Neural crest cell (in vitro differentiated cells): Measurements from ENCODE around the gene ANTKMT. TPM values are rescaled to one million over a fixed set of nuclear protein-coding genes. Genes with fewer than 3 reads are reported as not detected.

Experiments
- DNase-seq: peaks from one replicate; pipeline ENCODE4 v3.0.0; 2021; ENCODE audit warnings: low read depth, mixed read lengths, low spot score
- H3K27ac Mint-ChIP-seq: one replicate; pipeline ENCODE4 v1.8.0; 2021; ENCODE audit warnings: mild to moderate bottlenecking, mixed read lengths; ENCODE audit not compliant: unreplicated experiment
- H3K27me3 Mint-ChIP-seq: 2 replicates; pipeline ENCODE4 v1.8.0; 2021; ENCODE audit warnings: low read depth, mild to moderate bottlenecking, mixed read lengths
- H3K36me3 Mint-ChIP-seq: 2 replicates; pipeline ENCODE4 v1.8.0; 2021; ENCODE audit warnings: low read depth, mild to moderate bottlenecking, mixed read lengths
- H3K4me1 Mint-ChIP-seq: 2 replicates; pipeline ENCODE4 v1.8.0; 2021; ENCODE audit warnings: mixed read lengths
- H3K4me3 Mint-ChIP-seq: one replicate; pipeline ENCODE4 v1.8.0; 2021; ENCODE audit warnings: mild to moderate bottlenecking, mixed read lengths
- H3K9me3 Mint-ChIP-seq: 2 replicates; pipeline ENCODE4 v1.8.0; 2021; ENCODE audit warnings: mixed read lengths
- CTCF ChIP-seq: fragments of 200-600 bp; sonication (generic); conservative IDR thresholded peaks from 2 replicates; pipeline ENCODE4 v1.5.0; 2021; ENCODE audit warnings: antibody characterized with exemption, mild to moderate bottlenecking
- long read RNA-seq: library from polyadenylated mRNA; unstranded; transcript quantifications from one replicate; pipeline ENCODE4 v2.0.0, GENCODE V29; 2020
- total RNA-seq: library from RNA; stranded (reverse); gene quantifications from 2 replicates; pipeline ENCODE4 v1.2.1, GENCODE V29; 2021

Gene ANTKMT
- 51.1 and 52.7 TPM in 2 replicates for total RNA-seq
- long read RNA-seq, result 0 reads

DNA sequence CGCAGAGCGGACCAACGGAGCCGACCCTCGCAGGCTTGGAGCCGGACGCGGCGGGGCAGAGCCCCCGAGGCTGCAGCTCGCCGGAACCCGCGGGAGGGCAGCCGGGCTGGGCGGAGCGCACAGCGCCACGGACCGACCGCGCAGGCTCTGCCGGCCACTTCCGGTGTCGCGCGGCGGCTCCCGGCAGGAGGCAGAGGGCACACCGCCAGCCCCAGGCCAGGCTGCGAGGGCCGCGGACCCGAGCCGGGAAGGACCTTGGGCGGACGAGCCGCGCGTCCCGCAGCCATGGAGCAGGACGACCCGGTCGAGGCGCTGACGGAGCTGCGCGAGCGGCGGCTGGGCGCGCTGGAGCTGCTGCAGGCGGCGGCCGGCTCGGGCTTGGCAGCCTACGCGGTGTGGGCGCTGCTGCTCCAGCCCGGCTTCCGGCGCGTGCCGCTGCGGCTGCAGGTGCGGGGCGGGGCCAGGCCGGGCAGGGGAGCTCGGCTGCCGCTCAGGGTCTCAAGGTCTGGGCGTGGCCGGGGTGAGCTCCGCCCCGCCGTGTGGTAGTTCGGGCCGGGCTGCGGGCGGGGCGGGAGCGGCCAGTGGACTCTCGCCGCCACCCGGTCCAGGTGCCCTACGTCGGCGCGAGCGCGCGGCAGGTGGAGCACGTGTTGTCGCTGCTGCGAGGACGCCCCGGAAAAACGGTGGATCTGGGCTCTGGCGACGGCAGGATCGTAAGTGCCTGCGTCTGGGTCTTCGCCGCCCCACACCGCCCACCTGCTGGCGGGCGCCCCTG, at the start of gene ANTKMT:
Gene ANTKMT (plus strand): TSS at position 157 of the 775 bp plus-strand sequence. CDS start 129 bp downstream, at position 286.
- no peaks in the 10 kb centered on the region for H3K9me3 Mint-ChIP-seq
- H3K36me3 Mint-ChIP-seq, result no peaks in the 10 kb centered on the region
- peaks cover 24% of the 10 kb centered on the region for H3K4me1 Mint-ChIP-seq
- TF ChIP-seq CTCF, result peak; percentile 16
- peak; percentile 73 for DNase-seq
- H3K27me3 Mint-ChIP-seq, result peaks cover 11% of the 10 kb centered on the region
- peak within 1 kb of the TSS; percentile 92 for H3K27ac Mint-ChIP-seq
- peak within 1 kb of the TSS; percentile 94 for H3K4me3 Mint-ChIP-seq

DNA sequence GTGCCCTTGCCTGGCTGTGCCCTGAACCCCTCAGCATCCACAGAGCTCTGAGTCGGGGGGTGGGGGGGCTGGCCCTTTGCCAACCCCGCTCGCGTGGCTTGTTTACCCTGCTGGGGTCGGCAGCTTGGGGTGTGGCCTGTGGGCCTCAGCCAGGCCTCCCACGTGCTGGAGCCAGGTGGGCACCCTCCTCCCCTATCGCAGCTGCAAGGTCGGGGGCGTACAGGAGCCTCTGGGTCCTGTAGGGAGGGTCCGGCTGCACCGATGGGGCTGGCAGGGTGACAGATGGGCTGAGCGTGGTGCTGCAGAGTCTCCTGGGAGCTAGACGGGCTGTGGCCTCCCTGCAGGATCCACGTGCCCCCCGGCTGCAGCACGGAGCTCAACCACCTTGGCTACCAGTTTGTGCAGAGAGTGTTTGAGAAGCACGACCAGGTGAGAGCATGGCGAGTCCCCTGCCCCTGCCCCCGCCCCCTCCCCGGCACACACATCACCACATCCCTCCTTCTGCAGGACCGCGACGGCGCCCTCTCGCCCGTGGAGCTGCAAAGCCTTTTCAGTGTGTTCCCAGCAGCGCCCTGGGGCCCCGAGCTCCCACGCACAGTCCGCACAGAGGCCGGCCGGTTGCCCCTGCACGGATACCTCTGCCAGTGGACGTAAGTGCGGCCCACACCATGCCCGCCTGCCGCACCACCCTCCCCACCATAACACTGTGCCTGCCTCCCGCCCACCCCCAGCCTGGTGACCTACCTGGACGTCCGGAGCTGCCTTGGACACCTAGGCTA, 49.4 kb upstream of the ANTKMT start:
- no peaks in the 10 kb centered on the region for H3K9me3 Mint-ChIP-seq

DNA sequence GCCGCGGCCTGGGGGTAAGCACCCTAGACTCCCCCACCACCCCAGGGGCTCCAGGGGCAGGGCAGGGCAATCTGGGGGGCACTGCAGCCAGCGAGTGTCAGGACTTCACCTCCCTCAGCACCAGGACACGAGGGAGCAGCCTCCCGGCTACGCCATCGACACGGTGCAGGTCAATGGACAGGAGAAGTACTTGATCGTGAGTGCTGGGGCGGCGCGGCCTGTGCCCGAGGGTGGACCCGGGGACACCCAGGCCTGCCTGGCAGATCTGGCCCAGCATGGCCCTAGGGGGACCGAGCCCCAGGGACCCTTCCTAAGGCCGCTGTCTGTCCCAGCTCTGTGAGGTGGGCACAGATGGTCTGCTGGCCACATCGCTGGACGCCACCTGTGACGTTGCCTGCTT, 48.6 kb upstream of the ANTKMT start:
- Mint-ChIP-seq H3K4me3 (peak overlapping the region; percentile 61), H3K27ac (no peak overlapping the region), H3K36me3 (no peaks in the 10 kb centered on the region), H3K9me3 (no peaks in the 10 kb centered on the region), H3K27me3 (peaks cover 12% of the 10 kb centered on the region), H3K4me1 (peaks cover 8% of the 10 kb centered on the region)
- TF ChIP-seq CTCF, result no peak
- no peak for DNase-seq

More for the DNA sequence above, 49.4 kb upstream of the ANTKMT start:
- no peak overlapping the region for H3K27ac Mint-ChIP-seq
- no peak for DNase-seq
- H3K36me3 Mint-ChIP-seq, result no peaks in the 10 kb centered on the region
- no peak overlapping the region for H3K4me3 Mint-ChIP-seq
- no peak for TF ChIP-seq CTCF
- peaks cover 8% of the 10 kb centered on the region for H3K4me1 Mint-ChIP-seq
- H3K27me3 Mint-ChIP-seq, result peaks cover 9% of the 10 kb centered on the region

- Mint-ChIP-seq H3K4me1 (peaks cover 4% of the 10 kb centered on the region), H3K4me3 (peak overlapping the region; percentile 61), H3K36me3 (no peaks in the 10 kb centered on the region), H3K9me3 (no peaks in the 10 kb centered on the region), H3K27ac (no peak overlapping the region), H3K27me3 (peaks cover 12% of the 10 kb centered on the region)
- DNase-seq, result no peak
- TF ChIP-seq CTCF, result no peak
Observed at GRCh38 chr16:672851-673250, 48.1 kb upstream of the ANTKMT start.

- H3K9me3 Mint-ChIP-seq, result no peaks in the 10 kb centered on the region
- peaks cover 12% of the 10 kb centered on the region for H3K27me3 Mint-ChIP-seq
- H3K4me3 Mint-ChIP-seq, result no peak overlapping the region
- peaks cover 4% of the 10 kb centered on the region for H3K4me1 Mint-ChIP-seq
- no peak for DNase-seq
- no peaks in the 10 kb centered on the region for H3K36me3 Mint-ChIP-seq
- no peak for TF ChIP-seq CTCF
- H3K27ac Mint-ChIP-seq, result no peak overlapping the region
Observed at GRCh38 chr16:673399-673991, 47.5 kb upstream of the ANTKMT start.
